ENCODE data around the gene ZNF487.

ZNF487 gene

GRCh38 chr10:43436291-43437140 is at the start of gene ZNF487:
TSS of gene ZNF487 (plus strand) at chr10:43437111. CDS start at chr10:43475814, 38,703 bp downstream.
- peak; percentile 93 for ATAC-seq (ENCODE audit: insufficient read depth, low read depth)
- peak; percentile 89 for DNase-seq
- H3K9ac ChIP-seq (ENCODE audit: low read depth, low read length), result peak within 1 kb of the TSS; percentile 97

GRCh38 chr10:43387678-43388032 is 49.3 kb upstream of the ZNF487 start:
- Histone ChIP-seq H3K4me1 (ENCODE audit: insufficient read depth, low read length) (peaks cover 20% of the 10 kb centered on the region), H3K4me3 (ENCODE audit: low read depth in 1 of 2, low read length in 2 of 2) (no peak overlapping the region), H2AFZ (ENCODE audit: low read depth, low read length) (no peak overlapping the region), H3K9ac (ENCODE audit: low read depth, low read length) (no peak overlapping the region), H3K36me3 (ENCODE audit: insufficient read depth, low read length) (peaks cover 78% of the 10 kb centered on the region), H3K9me3 (ENCODE audit: insufficient read depth, low read length, severe bottlenecking) (no peaks in the 10 kb centered on the region), H3K27ac (ENCODE audit: low read length) (no peak overlapping the region), H3K79me2 (ENCODE audit: insufficient read depth, low read length) (peaks cover 61% of the 10 kb centered on the region), H4K20me1 (ENCODE audit: insufficient read depth, low read length) (peaks cover 74% of the 10 kb centered on the region), H3K4me2 (ENCODE audit: insufficient read depth, low read length) (no peak overlapping the region), H3K27me3 (ENCODE audit: insufficient read depth, low read length, poor library complexity) (no peaks in the 10 kb centered on the region)
- TF ChIP-seq EZH2 (IDR thresholded peaks at IDR 0.05; ENCODE audit: borderline replicate concordance, low read depth, low read length, severe bottlenecking) (no peak), CTCF (IDR thresholded peaks at IDR 0.05; ENCODE audit: borderline replicate concordance, extremely low read depth, low read length, poor library complexity, severe bottlenecking) (no peak)
- DNase-seq, result no peak
- ATAC-seq (ENCODE audit: insufficient read depth, low read depth), result no peak

More at GRCh38 chr10:43436291-43437140, at the start of gene ZNF487:
- H3K79me2 ChIP-seq (ENCODE audit: insufficient read depth, low read length), result peaks cover 33% of the 10 kb centered on the region
- peak within 1 kb of the TSS; percentile 95 for H2AFZ ChIP-seq (ENCODE audit: low read depth, low read length)
- TF ChIP-seq CTCF (IDR thresholded peaks at IDR 0.05; ENCODE audit: borderline replicate concordance, extremely low read depth, low read length, poor library complexity, severe bottlenecking) (peak; percentile 28), EZH2 (IDR thresholded peaks at IDR 0.05; ENCODE audit: borderline replicate concordance, low read depth, low read length, severe bottlenecking) (no peak)
- H3K4me1 ChIP-seq (ENCODE audit: insufficient read depth, low read length), result peaks cover 19% of the 10 kb centered on the region
- peak within 1 kb of the TSS; percentile 47 to 86 for H3K4me3 ChIP-seq (ENCODE audit: low read depth in 1 of 2, low read length in 2 of 2)
- no peaks in the 10 kb centered on the region; the same call in 1 of the 2 replicates for H3K36me3 ChIP-seq (ENCODE audit: insufficient read depth, low read length)
- no peaks in the 10 kb centered on the region for H3K9me3 ChIP-seq (ENCODE audit: insufficient read depth, low read length, severe bottlenecking)
- peak within 1 kb of the TSS; percentile 99 for H3K4me2 ChIP-seq (ENCODE audit: insufficient read depth, low read length)
- H3K27me3 ChIP-seq (ENCODE audit: insufficient read depth, low read length, poor library complexity), result no peaks in the 10 kb centered on the region
- no peaks in the 10 kb centered on the region for H4K20me1 ChIP-seq (ENCODE audit: insufficient read depth, low read length)
- peak within 1 kb of the TSS; percentile 99 for H3K27ac ChIP-seq (ENCODE audit: low read length)

GRCh38 chr10:43389867-43390266 is 47.0 kb upstream of the ZNF487 start:
- Histone ChIP-seq H3K27me3 (ENCODE audit: insufficient read depth, low read length, poor library complexity) (no peaks in the 10 kb centered on the region), H3K36me3 (ENCODE audit: insufficient read depth, low read length) (peaks cover 96% of the 10 kb centered on the region), H4K20me1 (ENCODE audit: insufficient read depth, low read length) (peaks cover 85% of the 10 kb centered on the region), H3K9me3 (ENCODE audit: insufficient read depth, low read length, severe bottlenecking) (no peaks in the 10 kb centered on the region), H3K4me1 (ENCODE audit: insufficient read depth, low read length) (peaks cover 39% of the 10 kb centered on the region), H3K9ac (ENCODE audit: low read depth, low read length) (no peak overlapping the region), H3K4me3 (ENCODE audit: low read depth in 1 of 2, low read length in 2 of 2) (no peak overlapping the region), H3K79me2 (ENCODE audit: insufficient read depth, low read length) (peaks cover 83% of the 10 kb centered on the region), H3K4me2 (ENCODE audit: insufficient read depth, low read length) (no peak overlapping the region), H3K27ac (ENCODE audit: low read length) (no peak overlapping the region), H2AFZ (ENCODE audit: low read depth, low read length) (no peak overlapping the region)
- ATAC-seq (ENCODE audit: insufficient read depth, low read depth) (no peak), DNase-seq (no peak)
- TF ChIP-seq EZH2 (IDR thresholded peaks at IDR 0.05; ENCODE audit: borderline replicate concordance, low read depth, low read length, severe bottlenecking), result no peak
- TF ChIP-seq CTCF (IDR thresholded peaks at IDR 0.05; ENCODE audit: borderline replicate concordance, extremely low read depth, low read length, poor library complexity, severe bottlenecking), result no peak
